GM10847 (cell line): Measurements from ENCODE around the gene TNFAIP8L3.

ENCODE experiments used
- POLR2A ChIP-seq: IDR thresholded peaks from 2 replicates; pipeline ENCODE4 v1.6.1; 2011; ENCODE audit not compliant: insufficient read length; ENCODE audit errors: extremely low read depth

The TNFAIP8L3 gene

DNA sequence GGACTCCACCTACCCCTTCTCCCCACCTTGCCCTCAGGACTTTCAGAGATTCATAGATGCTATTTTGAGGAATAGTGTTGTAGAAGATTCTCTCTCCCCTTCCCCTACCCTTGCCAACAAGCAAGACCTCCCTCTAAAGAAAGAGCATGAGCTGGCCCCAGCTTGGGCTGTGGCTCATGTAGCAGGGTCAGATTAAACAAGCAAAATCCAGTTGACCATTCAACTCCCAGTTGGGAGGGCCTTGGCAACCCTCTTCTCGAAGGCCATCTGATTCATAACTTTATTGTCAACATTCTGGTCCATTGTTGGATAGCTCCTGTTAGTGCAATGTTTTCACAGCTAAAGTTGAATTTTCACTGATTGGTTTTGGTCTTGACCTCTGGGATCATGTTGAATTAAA, 41.1 kb downstream of the TNFAIP8L3 start:
- no peak for TF ChIP-seq POLR2A

DNA sequence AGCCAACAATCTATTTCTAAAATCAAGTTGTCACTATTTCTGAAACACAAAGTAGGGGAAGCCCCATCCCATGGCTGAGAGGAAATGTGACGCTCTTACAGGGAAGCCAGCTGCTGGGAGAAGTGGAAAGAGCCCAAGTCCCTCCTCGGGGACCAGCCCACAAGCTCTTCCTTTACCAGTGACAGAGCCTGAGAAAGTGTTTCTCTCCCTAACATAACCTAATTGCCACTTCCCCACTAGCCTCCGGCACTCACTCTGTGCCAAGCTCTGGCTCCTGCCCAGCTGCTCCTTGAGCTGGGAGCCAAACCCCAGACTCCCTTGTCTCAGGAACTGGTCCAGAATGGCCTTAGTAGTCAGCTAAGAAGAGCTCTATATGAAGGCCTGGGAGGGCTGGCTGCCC, 42.9 kb downstream of the TNFAIP8L3 start:
- no peak for TF ChIP-seq POLR2A

DNA sequence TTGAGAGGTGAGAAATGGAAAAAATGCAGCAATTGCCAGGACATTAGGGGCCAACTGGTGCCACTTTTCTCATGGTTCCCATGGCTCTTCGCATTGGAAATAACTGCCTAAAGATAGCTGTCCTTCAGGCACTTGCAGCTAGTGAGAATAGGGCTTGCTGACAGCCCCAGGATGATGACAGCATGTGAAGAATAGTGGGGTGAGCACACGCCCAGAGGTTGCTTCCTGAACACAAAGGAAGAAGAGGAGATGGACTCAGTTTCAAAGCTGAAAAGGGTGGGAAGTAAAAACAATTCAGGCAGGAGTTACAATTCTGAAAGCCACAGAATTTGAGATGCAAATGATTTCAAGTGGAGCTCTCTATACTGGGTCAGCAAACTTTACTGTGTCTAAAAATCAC, 45.6 kb downstream of the TNFAIP8L3 start:
- TF ChIP-seq POLR2A, result no peak

DNA sequence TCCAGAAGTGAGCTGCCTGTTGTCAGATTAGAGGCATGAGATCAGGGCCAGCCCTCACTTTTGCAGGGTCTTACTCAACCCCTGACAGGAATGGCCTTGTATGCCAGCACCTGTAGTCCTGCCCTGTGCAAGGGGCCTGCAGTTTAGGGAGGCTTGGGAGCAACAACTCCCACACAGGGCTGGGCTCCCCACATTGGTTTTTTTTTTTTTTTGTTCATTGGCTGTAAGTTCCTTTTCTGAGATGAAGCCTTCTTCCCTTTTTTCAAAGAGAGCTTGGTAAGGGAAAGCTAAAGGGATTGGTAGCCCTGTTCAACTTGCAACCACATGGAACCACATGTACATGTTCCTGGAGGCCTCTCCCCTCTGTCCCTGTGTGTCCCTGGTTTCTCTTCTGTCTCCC, 46.4 kb downstream of the TNFAIP8L3 start:
- no peak for TF ChIP-seq POLR2A

DNA sequence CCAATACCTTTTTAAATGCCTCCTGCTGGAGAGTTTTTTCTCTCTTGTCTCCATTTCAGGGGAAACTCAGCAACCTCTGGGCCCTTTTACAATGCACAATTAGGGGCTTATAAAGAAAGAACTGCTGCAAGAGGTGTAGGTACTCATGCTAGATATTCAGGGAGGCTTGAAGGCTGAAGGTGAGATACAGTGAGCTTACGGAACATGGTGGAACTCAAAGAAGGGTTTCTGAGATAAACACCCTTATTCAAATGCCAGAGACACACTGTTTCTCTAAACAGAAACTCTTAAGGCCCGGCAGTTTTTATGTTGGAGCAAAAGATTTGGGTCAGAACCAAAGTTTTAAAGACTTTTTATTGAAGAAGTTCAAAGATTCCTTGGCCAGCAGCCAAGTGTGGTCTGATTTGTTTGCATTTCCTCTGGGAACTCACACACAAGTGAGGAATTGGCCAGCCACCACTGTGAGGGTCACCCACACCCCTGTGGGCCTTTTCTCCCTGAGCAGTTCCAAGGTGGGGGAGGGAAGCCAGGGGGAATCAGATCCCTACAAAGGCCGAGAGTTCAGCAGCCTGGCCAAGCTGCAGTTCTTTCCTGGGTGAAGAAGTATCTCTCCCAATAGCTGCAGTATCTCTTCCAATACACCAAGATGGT, 47.8 kb downstream of the TNFAIP8L3 start:
- TF ChIP-seq POLR2A, result no peak

DNA sequence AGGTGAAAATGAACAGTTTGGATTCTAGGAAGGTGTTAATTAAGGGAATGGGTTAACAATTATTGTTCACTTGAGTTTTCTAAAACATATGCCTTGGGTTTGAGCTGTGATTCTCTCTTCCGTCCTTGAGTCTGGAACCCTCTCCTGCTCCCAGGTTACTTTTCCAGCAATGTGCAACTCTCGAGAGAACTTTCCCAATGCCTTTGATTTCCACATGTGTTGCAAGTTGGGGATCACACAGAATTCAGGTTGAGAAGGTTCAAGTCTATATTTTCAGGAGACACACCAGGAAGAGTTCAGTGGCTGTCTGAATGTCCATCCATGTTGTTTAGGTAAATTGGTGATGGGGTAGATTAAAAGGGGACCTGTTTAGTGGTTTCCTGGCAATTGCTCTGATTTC, 48.7 kb downstream of the TNFAIP8L3 start:
- no peak for TF ChIP-seq POLR2A

DNA sequence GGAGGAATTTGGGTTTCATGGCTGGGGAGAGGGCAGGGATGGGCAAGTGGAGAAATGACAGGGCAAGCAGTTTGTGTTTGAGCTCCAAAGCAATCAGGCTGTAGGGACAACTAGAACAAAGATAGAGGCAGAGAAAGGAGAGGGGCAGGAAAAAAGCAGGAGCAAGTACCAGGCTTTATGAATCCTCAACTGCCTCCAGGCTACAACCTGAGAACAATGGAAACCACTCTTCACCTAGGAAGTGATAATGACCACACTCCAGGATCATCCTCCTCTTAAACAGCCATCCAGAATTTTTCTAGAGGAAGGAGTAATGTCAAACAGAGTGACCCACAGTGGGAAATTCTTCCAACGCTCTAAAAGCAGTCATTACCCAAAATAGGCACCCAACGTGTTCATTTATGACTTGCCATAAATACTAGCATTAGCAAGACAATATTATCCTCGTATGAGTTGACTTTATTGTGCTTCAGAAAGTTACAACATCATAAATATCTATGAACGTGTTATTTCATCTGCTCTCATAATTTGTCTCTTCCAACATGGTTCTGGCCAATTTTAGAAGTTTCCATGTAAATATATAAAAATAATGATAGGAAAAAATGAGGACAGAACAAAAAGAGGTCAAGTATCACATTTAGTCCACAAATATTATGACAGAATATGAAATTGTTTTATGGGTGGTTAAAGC, 50.5 kb downstream of the TNFAIP8L3 start:
- TF ChIP-seq POLR2A, result no peak

DNA sequence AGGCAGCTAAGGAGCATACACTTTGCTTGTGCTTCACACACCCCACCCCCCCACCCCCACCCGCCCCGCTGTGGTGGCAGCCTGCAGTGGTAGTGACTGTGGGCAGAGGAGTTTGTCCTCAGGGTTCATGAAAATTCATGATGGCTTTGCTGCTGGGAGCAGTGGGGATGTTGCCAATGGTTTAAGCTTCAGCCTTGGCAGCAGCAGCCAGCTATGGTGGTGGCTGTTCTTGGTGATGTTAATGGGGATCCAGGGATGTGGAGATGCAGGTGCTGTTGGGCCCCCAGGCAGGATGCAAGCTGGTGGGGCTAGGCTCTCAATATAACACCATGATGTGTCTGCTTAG, 55.8 kb downstream of the TNFAIP8L3 start:
- TF ChIP-seq POLR2A, result no peak

DNA sequence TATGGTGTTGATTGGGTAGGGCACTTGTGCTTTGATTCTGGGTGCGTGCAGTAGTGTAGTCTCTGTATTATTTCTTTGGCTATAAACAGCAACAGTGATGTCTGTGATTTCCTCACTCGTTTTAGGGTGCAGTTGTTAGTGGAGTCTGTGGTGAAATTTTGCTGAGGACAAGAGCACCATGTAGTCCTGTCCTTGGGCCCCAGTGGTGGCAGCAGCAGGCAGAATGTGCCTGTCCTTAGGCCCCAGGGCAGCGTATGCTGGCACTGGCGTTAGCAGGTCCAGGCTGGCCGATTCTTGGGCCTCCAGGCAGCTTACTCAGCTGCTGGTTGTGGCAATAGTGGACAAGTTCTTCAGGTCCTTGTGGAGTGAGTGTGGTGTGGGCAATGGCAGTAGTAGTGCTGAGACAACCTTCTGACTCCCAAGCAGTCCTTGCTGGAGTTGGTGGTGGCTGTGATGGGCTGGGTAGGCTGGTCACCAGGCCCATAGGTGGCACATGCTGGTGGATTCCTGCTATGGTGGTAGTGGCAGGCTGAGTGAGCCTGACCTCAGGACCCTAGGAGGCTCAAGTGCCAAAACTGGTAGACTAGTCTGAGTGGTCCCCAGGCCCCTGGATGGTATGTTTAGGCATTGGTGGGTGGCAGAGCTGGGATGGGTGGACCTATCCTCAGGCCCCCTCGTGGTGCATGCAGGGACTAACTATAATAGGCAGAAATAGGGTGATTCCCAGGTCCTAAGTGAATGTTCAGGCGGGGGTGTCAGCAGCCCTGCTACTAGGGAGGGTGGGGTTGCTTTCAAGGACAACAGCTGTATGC, 56.3 kb downstream of the TNFAIP8L3 start:
- TF ChIP-seq POLR2A, result no peak

DNA sequence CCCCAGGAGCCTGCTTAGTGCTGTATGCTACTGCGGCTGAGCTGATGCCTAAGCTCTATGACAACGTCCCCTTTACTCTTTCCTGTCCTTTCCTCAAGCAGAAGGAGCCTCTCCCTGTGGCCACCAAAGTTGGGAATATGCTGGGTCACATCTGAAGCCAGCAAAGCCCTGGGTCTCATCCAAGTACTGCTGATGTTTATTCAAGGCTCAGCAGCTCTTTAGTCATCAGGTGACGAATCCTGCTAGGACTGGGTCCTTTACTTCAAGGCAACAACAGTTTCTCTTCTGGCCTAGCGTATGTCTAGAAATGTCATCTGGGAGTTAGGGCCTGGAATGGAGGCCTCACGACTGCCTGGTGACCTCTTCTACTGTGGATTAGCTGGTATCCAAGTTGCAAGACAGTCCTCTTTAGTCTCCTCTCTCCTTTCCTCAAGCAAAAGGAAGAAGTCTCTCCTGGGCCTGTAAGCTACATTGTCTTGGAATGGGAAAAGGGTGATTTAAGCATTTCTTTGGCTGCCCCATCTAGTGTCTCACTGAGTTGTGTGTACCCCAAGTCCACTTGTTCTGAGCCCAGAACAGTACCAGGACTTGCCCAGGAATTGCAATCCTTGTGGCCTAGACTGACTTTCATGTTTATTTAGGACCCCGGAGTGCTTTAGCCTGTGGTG, 63.9 kb downstream of the TNFAIP8L3 start:
- no peak for TF ChIP-seq POLR2A

DNA sequence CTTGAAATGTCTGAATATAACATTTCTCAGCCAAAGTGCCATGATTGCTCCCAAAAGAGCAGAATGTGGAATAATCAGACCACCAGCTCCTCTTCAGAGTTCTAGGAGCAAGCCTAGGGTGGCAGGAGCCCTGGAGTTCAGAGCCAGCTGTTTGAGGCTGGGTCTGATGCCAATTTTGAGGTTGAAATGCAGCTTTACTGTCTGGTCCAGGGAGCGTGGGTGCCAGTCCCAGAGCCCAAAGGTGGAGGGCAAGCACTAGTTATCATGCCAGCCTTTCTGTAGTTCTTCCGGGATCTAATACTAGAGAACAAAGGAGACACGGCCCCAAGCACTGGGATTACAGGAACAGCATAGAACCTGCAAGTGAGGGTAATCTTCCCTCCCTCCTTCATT, 69.3 kb downstream of the TNFAIP8L3 start:
- TF ChIP-seq POLR2A, result no peak

DNA sequence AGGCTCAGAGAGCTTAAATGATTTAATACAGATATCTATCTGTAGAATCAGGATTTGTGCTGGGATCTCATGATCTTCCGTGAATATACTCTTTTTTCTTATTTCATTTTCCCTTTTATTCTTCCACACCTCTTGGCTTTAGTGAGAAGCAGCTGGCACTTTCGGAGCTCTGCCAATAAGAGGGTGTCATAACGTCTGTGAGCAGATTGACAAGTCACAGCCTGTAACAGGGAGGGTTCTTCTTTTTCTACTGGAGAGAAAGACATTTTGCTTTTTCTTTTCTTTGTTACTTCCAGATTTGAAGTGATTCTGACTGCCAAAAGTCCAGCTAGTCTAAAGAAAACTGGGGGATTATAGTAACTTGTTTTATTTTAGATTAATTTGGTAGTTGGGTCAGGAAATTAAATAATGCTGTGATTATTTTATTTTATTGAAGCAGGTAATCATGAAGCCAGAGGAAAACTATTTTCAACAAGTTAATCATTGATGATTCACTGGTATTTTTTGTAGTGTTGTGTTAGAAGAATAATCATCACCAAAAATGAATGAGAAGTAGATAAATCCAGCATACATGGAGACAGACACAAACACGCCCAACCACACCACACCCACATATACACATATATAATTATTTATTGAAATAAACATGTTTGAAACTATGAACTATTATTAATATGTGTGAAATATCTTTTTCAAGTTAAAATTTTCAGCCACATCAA, 69.8 kb downstream of the TNFAIP8L3 start:
- TF ChIP-seq POLR2A, result no peak

DNA sequence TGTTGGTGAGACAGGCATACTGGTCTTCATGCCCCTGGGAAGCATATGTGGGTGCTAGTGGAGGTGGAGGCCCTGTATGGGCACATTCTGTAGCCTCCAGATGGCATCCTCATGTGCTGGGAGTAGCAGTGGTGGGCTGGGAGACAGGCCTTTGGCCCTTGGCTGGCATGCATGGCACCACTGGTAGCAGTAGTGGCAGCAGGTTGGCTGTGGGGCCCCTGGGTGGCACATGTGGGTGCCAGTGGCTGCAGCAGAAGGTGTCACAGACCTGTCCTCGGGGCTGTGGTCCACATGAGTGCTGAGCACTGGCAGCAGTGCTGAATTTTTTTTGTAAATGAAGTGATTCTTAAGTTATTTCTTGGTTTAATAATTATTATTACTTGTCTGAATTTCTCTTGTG, 71.2 kb downstream of the TNFAIP8L3 start:
- no peak for TF ChIP-seq POLR2A

DNA sequence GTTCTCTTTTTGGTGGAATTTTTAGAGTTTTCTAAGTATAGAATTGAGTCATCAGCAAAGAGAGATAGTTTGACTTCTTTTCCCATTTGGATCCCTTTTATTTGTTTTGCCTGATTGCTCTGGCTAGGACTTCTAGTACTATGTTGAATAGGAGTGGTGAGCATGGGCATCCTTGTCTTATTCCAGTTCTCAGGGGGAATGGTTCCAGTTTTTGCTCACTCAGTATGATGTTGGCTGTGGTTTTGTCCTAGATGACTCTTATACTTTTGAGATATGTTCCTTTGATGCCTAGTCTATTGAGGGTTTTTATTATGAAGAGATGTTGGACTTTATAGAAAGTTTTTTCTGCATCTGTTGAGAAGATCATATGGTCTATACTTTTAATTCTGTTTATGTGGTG, 72.5 kb downstream of the TNFAIP8L3 start:
- TF ChIP-seq POLR2A, result no peak

DNA sequence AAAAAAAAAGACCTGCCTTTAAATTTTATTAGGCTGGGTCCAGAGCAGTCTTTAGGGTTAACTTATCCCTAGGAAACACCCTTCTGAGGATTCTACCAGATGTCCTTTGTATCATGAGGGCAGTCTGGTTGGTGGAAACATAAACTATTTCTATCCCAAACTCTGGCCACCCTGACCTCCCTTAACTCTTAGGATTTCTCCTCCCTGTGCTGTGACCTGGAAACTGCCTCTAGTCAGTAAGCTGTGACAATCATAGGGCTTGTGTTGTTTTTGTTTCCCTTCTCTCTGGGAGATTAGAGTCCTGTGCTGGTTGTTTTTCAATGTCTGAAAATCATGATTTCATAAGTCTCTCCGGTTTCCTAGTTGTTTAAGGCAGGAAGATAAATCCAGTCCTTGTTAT, 78.1 kb downstream of the TNFAIP8L3 start:
- TF ChIP-seq POLR2A, result no peak
